Keratinocyte (primary cell): ENCODE results near the gene ANKDD1A. TPM values are rescaled to one million over a fixed set of nuclear protein-coding genes. Genes with fewer than 3 reads are reported as not detected.

Experiments
- DNase-seq: peaks from one replicate; pipeline ENCODE4 v3.0.0-alpha.2; 2011; ENCODE audit warnings: low read depth, missing footprints, low spot score
- FAIRE-seq: peaks from 2 replicates; lab custom pipeline; 2011; peaks lifted over from hg19 to GRCh38; lab: Jason Lieb, UNC
- H2AFZ ChIP-seq: 2 replicates; pipeline ENCODE4 v1.6.0; 2012; ENCODE audit warnings: low read length, control low read depth, inconsistent platforms; ENCODE audit not compliant: control insufficient read depth
- H3K27ac ChIP-seq: 2 replicates; pipeline ENCODE4 v1.5.1; 2011; ENCODE audit warnings: low read length; ENCODE audit not compliant: control insufficient read depth, insufficient read depth
- H3K27me3 ChIP-seq: 3 replicates; pipeline ENCODE4 v1.6.0; 2011; ENCODE audit warnings: low read length; ENCODE audit not compliant: control insufficient read depth, insufficient read depth; ENCODE audit errors: extremely low read depth
- H3K36me3 ChIP-seq, 2 experiments: 2 replicates in 1 of 2; 3 replicates in 1 of 2; pipeline ENCODE4 v1.5.1; 2011; ENCODE audit warnings: low read length in 2 of 2, mild to moderate bottlenecking in 1 of 2; ENCODE audit not compliant: control insufficient read depth in 2 of 2, insufficient read depth in 2 of 2; ENCODE audit errors: extremely low read depth in 1 of 2
- H3K4me1 ChIP-seq: 3 replicates; pipeline ENCODE4 v1.5.1; 2011; ENCODE audit warnings: low read length; ENCODE audit not compliant: control insufficient read depth, insufficient read depth; ENCODE audit errors: extremely low read depth
- H3K4me2 ChIP-seq: 3 replicates; pipeline ENCODE4 v1.6.0; 2011; ENCODE audit warnings: low read depth, low read length; ENCODE audit not compliant: control insufficient read depth, insufficient read depth; ENCODE audit errors: extremely low read depth
- H3K4me3 ChIP-seq, 3 experiments: fragments of 200-600 bp in 1 of 3; sonication (generic) in 1 of 3; 2 replicates in 2 of 3; 3 replicates in 1 of 3; pipeline ENCODE4 v1.5.1; 2011 to 2016; ENCODE audit warnings: low read length in 3 of 3, mild to moderate bottlenecking in 3 of 3, control low read depth in 2 of 3, inconsistent platforms in 1 of 3, low read depth in 1 of 3, mixed read lengths in 1 of 3, mixed run types in 1 of 3, moderate library complexity in 1 of 3; ENCODE audit not compliant: control insufficient read depth in 2 of 3, insufficient read depth in 2 of 3; ENCODE audit errors: extremely low read depth in 1 of 3
- H3K79me2 ChIP-seq: 2 replicates; pipeline ENCODE4 v1.6.0; 2012; ENCODE audit warnings: low read length; ENCODE audit not compliant: control insufficient read depth, insufficient read depth
- H3K9ac ChIP-seq: 3 replicates; pipeline ENCODE4 v1.6.0; 2011; ENCODE audit warnings: low read length; ENCODE audit not compliant: control insufficient read depth, insufficient read depth; ENCODE audit errors: extremely low read depth
- H3K9me1 ChIP-seq: 3 replicates; pipeline ENCODE4 v1.6.0; 2011; ENCODE audit warnings: low read length; ENCODE audit not compliant: control insufficient read depth, insufficient read depth; ENCODE audit errors: extremely low read depth
- H3K9me3 ChIP-seq: 2 replicates; pipeline ENCODE4 v1.5.1; 2012; ENCODE audit warnings: low read depth, low read length; ENCODE audit not compliant: control insufficient read depth
- H4K20me1 ChIP-seq: 3 replicates; pipeline ENCODE4 v1.6.0; 2011; ENCODE audit warnings: low read length; ENCODE audit not compliant: control insufficient read depth, insufficient read depth; ENCODE audit errors: extremely low read depth
- CTCF ChIP-seq, 3 experiments: IDR thresholded peaks in 1 of 3; conservative IDR thresholded peaks in 1 of 3; optimal IDR thresholded peaks in 1 of 3; 2 replicates in 2 of 3; 3 replicates in 1 of 3; pipeline versions ENCODE3 to v1.5.1; 2011; ENCODE audit warnings: low read length in 3 of 3, mild to moderate bottlenecking in 3 of 3, moderate library complexity in 2 of 3, control low read depth in 1 of 3, inconsistent platforms in 1 of 3; ENCODE audit not compliant: insufficient read depth in 2 of 3; ENCODE audit errors: extremely low read depth in 1 of 3
- EZH2 ChIP-seq: IDR thresholded peaks from one replicate; pipeline ENCODE4 v1.6.1; 2012; ENCODE audit warnings: inconsistent platforms, mild to moderate bottlenecking, low read length, moderate library complexity
- dilution Hi-C: fragments of 300-500 bp; cut with MboI; formaldehyde crosslinking; loops from one replicate; pipeline ENCODE4 v1.7.0; 2020; ENCODE audit warnings: low sequenced_read_pairs; ENCODE audit not compliant: extremely low pct_ligation_motif_present
- polyA plus RNA-seq, 5 experiments: library from polyadenylated mRNA; depleted of rRNA in 3 of 5; stranded (reverse) in 3 of 5; stranded (forward) in 1 of 5; unstranded in 1 of 5; fragments of >200 nt; gene quantifications; 1 replicate in 1 of 5; 2 replicates in 3 of 5; 3 replicates in 1 of 5; pipeline versions ENCODE4 v1.2.1 to v1.2.3, GENCODE V29; 2011 to 2012; ENCODE audit warnings: missing spikeins in 2 of 5, low read depth in 1 of 5, low replicate concordance in 1 of 5

ANKDD1A gene
- polyA plus RNA-seq, 1 donor (not counting 4 experiments of a cell fraction or from before 2014, with no cell fraction given) = 1.1 TPM

- H3K9me3 ChIP-seq = no peaks in the 10 kb centered on the region
- FAIRE-seq (no peak), DNase-seq (no peak)
- TF ChIP-seq CTCF (optimal IDR thresholded peaks at IDR 0.05 in 1 of 3, IDR thresholded peaks at IDR 0.05 in 1 of 3, conservative IDR thresholded peaks at IDR 0.05 in 1 of 3; ENCODE audit: extremely low read depth in 1 of 3, insufficient read depth in 2 of 3, low read length in 3 of 3) (no peak), EZH2 (no peak)
- H3K36me3 ChIP-seq = no peaks in the 10 kb centered on the region
- no peak overlapping the region for H3K27ac ChIP-seq
- H3K9ac ChIP-seq = no peak overlapping the region
- dilution Hi-C loops = no loop called here
- no peak overlapping the region for H3K4me3 ChIP-seq
- no peaks in the 10 kb centered on the region for H3K9me1 ChIP-seq
- H3K4me2 ChIP-seq = no peak overlapping the region
- H2AFZ ChIP-seq = no peak overlapping the region
- H3K4me1 ChIP-seq = peaks cover 10% of the 10 kb centered on the region
- no peaks in the 10 kb centered on the region for H4K20me1 ChIP-seq
- H3K79me2 ChIP-seq = no peaks in the 10 kb centered on the region
- peaks cover 3% of the 10 kb centered on the region for H3K27me3 ChIP-seq
Measured at GRCh38 chr15:64909546-64909945, 2.2 kb upstream of the ANKDD1A start.

GRCh38 chr15:64912379-64913325 lies 950 bp downstream of the ANKDD1A start:
- H3K9me1 ChIP-seq = no peaks in the 10 kb centered on the region
- TF ChIP-seq EZH2 = no peak
- TF ChIP-seq CTCF (optimal IDR thresholded peaks at IDR 0.05 in 1 of 3, IDR thresholded peaks at IDR 0.05 in 1 of 3, conservative IDR thresholded peaks at IDR 0.05 in 1 of 3; ENCODE audit: extremely low read depth in 1 of 3, insufficient read depth in 2 of 3, low read length in 3 of 3) = no peak
- no peak for FAIRE-seq
- dilution Hi-C loops = no loop called here
- H2AFZ ChIP-seq = no peak overlapping the region
- H3K4me2 ChIP-seq = peak overlapping the region; percentile 87
- H3K4me3 ChIP-seq = peak overlapping the region in 1 of 3 experiments; percentile 68
- no peaks in the 10 kb centered on the region for H4K20me1 ChIP-seq
- no peaks in the 10 kb centered on the region for H3K79me2 ChIP-seq
- peaks cover 10% of the 10 kb centered on the region for H3K4me1 ChIP-seq
- no peaks in the 10 kb centered on the region for H3K36me3 ChIP-seq
- DNase-seq = no peak
- peaks cover 3% of the 10 kb centered on the region for H3K27me3 ChIP-seq
- H3K27ac ChIP-seq = no peak overlapping the region
- no peaks in the 10 kb centered on the region for H3K9me3 ChIP-seq
- peak overlapping the region; percentile 52 for H3K9ac ChIP-seq
